Effector CD4-positive, alpha-beta T cell (primary cell): Measurements from ENCODE around the gene HPSE2.
"Not testable (repeated sequence)": the region's sequence is repeated elsewhere in the genome, so short reads cannot be mapped to it uniquely, and the experiment has no call there.

Source experiments
- DNase-seq: peaks from one replicate; pipeline ENCODE4 v3.0.0-alpha.2; 2020

Gene HPSE2

GRCh38 chr10:98610301-98610700, 625.4 kb downstream of the HPSE2 start:
- no peak for DNase-seq

DNA sequence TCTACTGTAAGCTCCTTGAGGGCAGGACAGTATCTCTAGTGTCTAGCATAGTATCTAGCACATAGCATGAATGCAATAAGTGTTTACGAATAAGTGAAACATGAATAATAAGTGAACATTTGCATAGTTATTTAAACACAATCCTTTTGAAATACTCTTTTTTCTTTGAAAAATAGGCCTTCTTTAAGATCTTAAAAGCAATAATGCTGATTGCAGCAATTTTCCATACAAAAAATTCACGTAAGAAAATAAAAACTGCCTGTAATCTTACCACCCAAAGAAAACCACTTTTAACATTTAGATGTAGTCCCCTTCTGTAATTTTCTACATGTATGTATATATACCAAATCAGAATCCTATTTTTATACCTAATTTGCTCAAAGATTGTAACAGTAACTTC, 626.4 kb downstream of the HPSE2 start:
- no peak for DNase-seq

- DNase-seq = no peak
Measured at GRCh38 chr10:98608411-98608810, 627.2 kb downstream of the HPSE2 start.

DNA sequence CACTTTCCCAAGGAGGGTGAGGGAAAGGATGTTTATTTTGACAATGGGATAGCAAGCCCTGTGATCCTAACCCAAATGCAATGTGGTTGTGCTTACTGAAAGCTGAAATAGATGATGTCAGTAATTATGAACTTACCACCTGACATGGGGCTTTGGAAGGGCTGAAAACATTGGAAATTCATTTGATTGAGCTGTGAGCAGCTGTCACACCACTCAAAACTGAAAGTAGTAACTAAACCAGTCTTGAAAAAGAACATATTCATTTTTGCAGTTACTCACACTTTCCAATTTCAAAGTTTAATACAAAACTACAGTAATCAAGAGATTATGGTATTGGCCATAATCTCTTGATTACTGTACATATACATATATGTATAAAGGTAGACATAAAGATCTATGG, 633.4 kb downstream of the HPSE2 start:
- DNase-seq = no peak

- DNase-seq = no peak
Measured at GRCh38 chr10:98599032-98599610, 636.5 kb downstream of the HPSE2 start.

DNA sequence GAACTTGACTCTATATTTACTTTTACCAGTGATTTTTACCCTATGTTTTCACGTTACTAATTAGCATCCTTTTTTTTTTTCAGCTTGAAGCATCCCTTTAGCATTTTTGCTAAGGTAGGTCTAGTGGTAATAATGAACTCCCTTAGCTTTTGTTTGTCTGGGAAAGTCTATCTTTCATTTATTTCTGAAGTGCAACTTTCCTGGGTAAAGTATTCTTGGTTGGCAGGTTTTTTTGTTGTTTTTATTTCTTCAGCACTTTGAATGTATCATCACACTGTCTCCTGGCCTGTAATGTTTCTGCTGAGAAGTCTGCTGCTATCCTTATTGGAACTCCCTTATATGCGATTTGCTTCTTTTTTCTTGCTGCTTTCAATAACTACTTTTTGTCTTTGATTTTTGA, 639.2 kb downstream of the HPSE2 start:
- DNase-seq = no peak

DNA sequence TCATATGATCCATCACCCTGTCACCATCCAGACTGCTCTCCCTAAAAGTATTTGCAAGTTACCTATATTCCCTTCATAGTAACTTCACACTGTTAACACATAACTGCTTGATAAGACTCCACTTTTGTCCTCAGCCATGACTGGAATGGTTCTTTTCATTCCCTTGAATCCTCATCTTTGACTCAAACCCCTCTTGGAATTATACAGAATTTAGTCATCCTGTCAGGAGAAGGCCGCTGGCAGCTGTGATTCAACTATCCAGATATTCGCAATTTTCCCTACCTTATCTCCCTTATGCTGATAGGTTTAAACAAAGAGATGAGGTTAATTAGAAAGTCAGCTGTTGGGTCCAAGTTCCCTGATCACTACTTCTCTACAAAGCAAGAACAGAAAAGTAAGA, 646.0 kb downstream of the HPSE2 start:
- no peak for DNase-seq

DNA sequence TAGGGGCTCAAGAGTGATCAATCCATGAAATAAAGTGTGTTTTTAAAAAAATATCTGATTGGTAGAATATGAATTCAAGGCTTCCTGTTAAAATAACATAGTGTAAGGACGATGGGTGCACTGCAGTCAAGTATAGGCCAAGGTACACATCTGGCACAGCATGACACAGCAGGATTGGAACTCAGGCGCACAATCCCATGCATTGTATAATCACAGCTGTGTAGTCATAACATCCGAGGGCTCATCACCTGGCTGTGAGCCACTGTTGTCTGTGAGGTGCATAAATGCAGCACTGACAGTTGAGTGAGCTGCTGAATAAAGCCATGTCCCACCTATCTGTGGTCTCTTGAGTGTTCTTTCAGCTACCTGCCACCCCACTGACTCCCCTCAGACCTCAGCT, 646.6 kb downstream of the HPSE2 start:
- DNase-seq = no peak

GRCh38 chr10:98587156-98587837, 648.4 kb downstream of the HPSE2 start:
- no peak for DNase-seq

DNA sequence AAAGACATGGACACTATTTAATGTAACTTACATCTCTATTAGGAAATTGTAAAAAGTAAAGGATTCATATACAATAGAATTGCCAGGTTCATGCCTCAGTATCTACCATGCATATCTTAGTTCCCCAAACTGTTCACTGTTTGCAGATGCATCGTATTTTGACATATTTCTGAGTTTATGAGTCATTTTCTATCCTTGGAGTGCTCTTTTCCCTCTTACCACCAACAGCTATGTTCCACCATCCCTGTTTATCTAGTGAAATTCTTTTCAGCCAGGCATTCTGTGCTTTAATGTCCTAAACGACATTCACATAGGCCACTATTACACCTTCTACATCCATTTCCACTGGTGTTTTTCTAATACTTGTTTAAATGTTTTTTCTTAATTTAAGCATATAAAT, 649.6 kb downstream of the HPSE2 start:
- DNase-seq = no peak

DNA sequence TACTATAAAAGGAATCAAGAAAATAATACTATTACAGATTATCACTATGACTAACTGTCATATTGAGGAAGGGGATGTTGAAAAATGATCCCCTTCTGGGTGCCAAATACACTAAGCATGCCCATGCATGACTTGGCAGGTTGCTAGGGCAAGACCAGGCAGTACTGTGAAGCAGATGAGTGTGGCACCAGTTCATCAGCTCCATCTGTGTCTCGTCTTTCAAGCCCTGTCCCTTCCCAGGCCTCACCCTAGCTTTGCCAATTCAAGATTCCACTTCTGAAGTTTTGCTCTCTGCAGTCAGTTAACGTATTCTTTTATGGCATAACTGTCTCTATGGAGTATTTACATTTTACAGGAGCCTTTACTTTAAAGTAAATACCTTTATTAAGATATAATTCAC, 653.3 kb downstream of the HPSE2 start:
- DNase-seq = no peak

DNA sequence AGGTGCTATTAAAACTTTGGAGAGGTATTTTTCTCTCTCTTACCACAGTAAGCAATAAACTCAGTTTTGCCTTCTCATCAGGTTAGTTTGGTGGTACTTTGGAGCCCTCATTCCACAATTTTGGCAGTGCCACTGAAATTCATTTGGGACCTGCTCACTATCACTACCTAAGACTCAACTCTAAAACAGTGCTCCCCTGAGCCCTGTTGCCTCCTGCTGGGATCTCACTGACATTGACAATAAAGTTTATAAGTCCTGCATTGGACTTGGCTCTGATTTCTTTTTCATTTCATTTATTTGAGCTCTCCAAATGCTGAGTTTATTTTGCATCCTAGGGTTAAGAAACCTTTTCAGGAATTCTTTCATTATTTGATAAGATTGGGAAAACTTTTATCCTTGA, 658.1 kb downstream of the HPSE2 start:
- no peak for DNase-seq

- no peak for DNase-seq
Measured at GRCh38 chr10:98577168-98577567, 658.5 kb downstream of the HPSE2 start.

DNA sequence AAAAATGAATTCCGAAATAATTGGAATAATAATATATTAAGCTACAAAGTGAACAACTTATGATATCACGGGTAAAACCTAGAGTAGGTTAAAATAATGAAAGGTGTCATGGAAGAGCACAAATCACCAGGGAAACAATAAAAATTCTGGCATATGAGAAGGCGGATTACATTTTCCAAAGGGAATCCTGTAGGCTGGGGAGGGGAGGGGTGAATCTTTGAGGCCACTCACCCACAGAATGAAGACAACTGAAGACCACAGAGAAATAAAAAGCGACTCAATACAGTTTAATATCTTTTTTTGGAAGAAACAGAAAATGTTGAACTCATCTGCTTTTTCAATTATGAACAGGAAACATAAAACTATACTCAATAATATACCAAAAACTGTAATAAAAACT, 659.6 kb downstream of the HPSE2 start:
- no peak for DNase-seq

GRCh38 chr10:98572594-98572993, 663.1 kb downstream of the HPSE2 start:
- no peak for DNase-seq

GRCh38 chr10:98570834-98571233, 664.8 kb downstream of the HPSE2 start:
- DNase-seq = no peak

DNA sequence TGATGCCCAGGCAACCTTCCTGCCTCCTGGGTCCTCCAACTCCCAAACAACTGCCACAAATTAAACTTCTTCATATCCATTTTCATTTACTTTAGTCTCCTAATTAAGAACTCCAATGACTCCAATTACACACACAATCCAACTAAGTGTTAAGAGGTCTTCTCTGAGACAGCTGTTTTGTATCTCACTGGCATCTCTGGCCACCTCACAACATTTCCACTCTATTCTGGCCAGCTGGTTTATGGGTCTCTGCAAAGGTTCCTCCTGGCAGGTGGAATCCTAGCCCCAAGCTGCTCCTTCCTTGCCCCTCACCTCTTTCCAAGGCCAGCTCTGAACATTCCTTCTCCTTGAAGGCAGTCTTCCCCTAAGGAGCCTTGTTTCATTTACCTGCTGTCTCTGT, 665.8 kb downstream of the HPSE2 start:
- DNase-seq = no peak

DNA sequence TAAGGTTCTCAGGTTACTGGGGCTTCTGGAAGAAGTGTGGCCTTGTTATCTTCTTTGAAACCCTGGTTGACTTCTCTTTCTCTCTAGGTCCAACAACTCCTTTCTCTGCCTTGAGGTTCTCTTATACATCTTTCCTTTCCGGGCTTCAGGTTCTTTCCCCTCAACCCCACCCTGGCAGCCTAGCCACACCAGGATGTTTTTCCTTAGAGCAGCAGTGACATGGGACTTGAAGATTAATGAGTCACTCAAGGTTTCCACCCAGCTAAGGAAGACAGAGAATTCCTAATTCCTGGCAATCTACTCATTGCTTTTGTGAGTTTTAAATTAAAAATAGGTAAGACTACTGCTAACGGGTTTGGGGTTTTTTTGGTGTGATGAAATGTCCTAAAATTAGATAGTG, 667.1 kb downstream of the HPSE2 start:
- DNase-seq = no peak

DNA sequence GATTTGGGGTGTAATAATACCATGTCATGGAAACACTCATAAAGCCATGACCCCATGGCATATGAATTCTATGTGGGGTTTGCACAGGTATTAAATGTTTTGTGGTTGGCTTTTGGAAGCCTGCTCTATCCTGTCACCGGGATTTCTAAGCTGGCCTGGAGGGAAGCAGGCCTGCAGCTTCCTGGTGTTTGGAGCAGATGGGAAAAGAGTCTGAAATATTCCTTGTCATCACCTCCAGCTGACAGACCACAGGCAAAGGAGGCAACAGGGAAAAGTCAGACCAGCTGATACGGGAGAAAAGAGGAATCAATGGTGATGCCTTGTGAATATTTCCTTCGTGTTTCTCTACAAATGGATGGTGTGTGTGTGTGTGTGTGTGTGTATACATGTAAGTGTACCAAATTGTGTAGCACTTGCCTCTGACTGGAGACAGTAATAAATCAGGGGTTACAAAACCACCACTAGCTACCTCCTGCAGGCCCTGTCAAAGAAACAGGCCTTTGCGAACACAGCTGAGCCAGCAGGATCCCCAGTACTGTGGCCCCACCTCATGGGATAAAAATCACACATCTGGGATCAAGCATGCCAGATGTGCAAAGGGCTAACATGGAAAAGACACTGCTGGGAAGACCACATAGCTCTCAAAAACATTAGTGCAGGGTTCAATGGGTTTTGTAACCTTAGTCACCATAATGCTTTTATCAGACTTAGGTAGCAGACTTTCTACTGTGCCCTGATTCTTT, 668.1 kb downstream of the HPSE2 start:
- no peak for DNase-seq

GRCh38 chr10:98563811-98564210, 671.8 kb downstream of the HPSE2 start:
- DNase-seq = no peak

DNA sequence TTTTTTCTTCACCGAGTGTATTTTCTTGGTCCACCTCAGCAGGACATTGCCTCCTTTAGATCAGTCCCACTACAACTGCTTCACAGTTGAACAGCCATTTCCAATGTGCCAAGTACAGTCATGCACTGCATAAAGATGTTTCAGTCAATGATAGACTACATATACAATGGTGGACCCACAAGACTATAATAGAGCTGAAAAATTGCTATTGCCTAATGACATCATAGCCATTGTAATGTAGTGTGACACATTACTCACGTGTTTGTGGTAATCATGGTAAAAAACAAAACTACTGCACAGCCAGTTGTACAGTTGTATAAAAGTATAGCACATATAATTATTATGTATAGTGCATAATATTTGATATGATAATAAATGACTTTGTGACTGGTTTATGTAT, 675.1 kb downstream of the HPSE2 start:
- no peak for DNase-seq

DNA sequence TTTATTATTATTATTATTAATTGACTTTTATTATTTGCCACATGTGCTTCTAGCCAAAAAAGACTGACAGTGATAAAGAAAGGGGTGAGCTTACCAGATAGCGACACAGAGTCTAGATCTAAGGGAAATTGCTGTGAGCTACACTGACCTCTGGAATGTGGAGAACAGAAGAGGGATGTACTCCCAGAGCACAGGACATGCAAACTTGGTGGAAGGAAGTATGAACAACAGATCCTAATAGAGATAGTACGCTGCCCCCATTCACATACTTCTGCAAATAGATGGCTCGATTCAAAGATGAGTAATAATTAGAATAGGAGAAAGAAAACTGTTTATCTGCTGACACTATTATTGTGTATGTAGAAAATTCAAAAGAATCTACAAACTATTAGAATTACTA, 679.6 kb downstream of the HPSE2 start:
- no peak for DNase-seq

DNA sequence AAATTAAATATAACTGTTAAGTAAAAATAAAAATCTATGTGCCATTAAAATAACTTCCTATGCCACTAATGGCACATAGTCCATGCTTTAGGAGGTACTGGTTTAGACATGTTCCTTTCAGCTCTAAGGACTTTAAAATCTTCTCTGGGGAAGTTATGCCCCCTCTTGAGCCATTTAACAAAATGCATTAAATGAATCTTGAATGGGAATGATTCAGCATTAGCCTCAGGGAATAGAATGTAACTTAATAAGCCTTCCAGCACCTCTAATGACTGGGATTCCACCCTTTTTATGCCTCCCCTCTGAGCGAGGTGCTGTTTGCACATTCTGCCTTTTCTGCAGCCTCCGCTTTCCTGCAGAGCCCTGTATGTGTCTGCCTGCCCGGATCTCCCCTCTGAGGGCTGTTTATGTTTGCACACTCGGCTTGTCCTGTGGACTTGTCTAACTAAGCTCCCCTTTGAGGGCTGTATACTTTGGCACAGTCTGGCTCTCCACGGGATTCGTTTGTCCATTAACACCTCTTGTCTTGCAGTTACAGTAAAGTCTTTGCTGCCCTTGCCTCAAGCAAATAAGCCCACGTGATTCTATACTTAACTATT, 680.5 kb downstream of the HPSE2 start:
- no peak for DNase-seq

DNA sequence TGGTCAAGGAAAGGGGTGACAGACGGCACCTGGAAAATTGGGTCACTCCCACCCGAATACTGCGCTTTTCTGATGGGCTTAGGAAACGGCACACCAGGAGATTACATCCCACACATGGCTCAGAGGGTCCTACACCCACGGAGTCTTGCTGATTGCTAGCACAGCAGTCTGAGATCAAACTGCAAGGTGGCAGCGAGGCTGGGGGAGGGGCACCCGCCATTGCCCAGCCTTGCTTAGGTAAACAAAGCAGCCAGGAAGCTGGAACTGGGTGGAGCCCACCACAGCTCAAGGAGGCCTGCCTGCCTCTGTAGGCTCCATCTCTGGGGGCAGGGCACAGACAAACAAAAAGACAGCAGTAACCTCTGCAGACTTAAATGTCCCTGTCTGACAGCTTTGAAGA, 694.1 kb downstream of the HPSE2 start:
- DNase-seq = not testable (repeated sequence)
